GM21737 (cell line): ENCODE measurements around the gene SCN2A.
"Not testable (repeated sequence)": the region's sequence is repeated elsewhere in the genome, so short reads cannot be mapped to it uniquely, and the experiment has no call there.

ENCODE experiments used
- ATAC-seq: cut with Tn5 transposase; IDR thresholded peaks from one replicate; pipeline ENCODE4 v1.9.1; 2021; ENCODE audit warnings: mild to moderate bottlenecking, moderate library complexity; ENCODE audit not compliant: unreplicated experiment

SCN2A gene

GRCh38 chr2:165312999-165313398 is 73.8 kb downstream of the SCN2A start:
- no peak for ATAC-seq

GRCh38 chr2:165313509-165313908 is 74.3 kb downstream of the SCN2A start:
- no peak for ATAC-seq

DNA sequence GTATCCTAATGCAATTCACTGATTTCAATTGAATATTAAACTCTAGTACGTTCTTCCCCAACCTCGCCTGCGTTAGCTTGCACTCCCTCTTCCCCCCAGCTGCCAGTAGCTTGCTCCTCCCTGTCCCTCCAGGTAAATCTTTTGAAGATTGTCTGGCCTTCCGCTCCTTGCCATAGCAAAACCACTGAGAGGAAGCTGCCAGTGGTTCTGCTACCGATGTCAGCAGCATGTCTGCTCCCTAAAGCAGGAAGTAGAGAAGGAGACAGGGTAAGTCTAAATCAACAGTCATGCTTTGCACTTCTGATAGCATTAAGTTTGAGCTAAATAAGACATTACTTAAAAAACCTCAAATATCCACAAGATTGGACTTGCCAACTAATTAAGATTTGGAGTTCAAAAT is 89.1 kb downstream of the SCN2A start:
- ATAC-seq = no peak

DNA sequence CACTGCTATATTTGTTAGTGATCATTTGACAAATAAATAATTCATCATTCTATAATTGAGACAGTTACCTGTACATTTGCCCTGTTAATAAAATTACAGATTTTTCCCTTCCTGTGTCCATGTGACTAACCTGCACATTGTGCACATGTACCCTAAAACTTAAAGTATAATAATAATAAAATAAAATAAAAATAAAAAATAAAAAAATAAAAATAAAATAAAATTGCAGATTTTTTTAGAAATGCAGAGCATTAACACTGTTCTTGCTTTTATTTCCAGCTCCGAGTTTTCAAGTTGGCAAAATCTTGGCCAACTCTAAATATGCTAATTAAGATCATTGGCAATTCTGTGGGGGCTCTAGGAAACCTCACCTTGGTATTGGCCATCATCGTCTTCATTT is 105.1 kb downstream of the SCN2A start:
- ATAC-seq = not testable (repeated sequence)

DNA sequence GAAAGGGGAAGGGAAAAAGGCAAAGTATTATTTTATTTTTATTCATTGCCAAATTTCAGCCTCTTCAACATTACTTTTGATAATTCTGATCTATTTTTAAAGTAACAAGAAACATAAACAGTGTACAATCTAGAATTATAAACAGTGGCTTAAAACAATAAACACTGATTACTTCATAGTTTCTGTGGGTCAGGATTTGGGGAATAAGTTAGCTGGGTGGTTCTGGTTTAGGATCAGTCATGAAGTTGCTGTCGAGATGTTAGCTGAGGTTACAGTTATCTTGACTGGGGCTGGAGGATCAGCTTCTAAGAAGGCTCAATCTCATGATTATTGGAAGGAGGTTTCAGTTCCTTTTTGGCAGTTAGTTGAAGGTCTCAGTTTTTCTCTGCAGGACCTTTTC is 109.2 kb downstream of the SCN2A start:
- ATAC-seq = no peak

DNA sequence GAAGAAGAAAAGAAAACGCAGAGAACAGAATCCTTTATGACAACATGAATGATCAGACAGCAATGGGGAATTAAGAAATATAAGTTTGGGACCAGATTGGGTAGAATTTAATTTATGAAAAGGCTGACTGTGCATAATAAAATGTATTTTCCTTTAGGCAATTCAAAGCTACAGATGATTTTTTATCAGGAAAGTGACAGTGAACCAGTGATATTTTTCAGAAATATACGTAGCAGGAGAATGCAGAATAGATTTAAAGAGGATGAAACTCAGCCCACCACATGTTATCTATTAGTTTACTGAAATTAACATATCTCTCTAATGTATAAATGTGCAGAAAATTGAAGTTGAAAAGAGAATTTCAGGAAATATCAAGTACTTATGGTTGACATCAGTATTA is 110.0 kb downstream of the SCN2A start:
- ATAC-seq = no peak

DNA sequence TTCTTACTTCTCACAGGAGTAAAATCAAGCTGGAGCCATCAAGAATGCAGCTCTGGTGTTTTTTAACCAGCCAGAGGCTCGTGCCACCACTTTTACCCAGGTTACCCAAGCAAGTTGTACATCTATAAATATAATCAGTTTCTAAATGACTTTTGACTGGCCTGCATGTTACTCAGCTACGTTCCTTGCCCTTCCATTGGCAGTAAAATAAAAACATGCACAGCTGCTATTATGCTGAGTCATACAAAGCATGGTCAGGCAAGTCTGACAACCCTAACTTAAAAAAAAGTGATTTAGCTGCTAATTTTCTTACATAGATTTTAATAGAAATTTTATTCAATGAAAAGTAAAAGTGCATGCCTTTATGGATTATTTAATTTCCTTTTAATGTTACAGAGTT is 118.5 kb downstream of the SCN2A start:
- peak; percentile 92 for ATAC-seq

- ATAC-seq = no peak
Measured at GRCh38 chr2:165361514-165361913, 122.3 kb downstream of the SCN2A start.

- no peak for ATAC-seq
Measured at GRCh38 chr2:165369131-165369897, 130.1 kb downstream of the SCN2A start.

DNA sequence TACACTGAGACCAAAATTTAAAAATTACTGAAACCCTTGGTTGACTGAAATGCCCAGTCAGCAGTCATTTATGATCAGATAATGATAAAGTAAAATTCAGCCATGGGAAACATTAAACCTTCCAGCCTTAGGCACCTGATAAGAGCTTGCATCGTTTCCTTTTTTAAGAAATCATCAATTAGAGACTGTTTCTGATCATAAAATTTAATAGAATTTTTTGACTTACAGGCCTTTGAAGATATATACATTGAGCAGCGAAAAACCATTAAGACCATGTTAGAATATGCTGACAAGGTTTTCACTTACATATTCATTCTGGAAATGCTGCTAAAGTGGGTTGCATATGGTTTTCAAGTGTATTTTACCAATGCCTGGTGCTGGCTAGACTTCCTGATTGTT is 130.7 kb downstream of the SCN2A start:
- ATAC-seq = no peak

- ATAC-seq = no peak
Measured at GRCh38 chr2:165371356-165371755, 132.1 kb downstream of the SCN2A start.

- ATAC-seq = no peak
Measured at GRCh38 chr2:165373278-165374010, 134.2 kb downstream of the SCN2A start.

- ATAC-seq = no peak
Measured at GRCh38 chr2:165376571-165376975, 137.4 kb downstream of the SCN2A start.

DNA sequence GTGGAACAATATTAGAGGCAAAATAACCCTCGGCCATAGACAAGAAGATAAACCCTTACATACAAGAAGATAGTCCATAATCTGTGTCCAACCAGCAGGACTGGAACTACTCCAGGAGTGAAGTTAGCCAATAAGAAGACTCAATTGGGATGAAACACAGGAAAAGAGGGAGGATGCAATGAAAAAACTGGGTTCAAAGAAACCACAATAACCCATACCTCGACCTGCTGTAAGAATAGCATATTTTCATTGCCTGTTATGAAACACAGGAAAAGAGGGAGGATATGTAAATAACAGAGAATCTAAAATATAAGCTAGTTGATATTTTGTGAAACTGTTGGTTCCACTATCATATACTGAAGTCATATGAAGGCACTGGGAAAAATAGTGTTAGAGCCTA is 143.1 kb downstream of the SCN2A start:
- no peak for ATAC-seq

GRCh38 chr2:165390875-165391274 is 151.7 kb downstream of the SCN2A start:
- no peak for ATAC-seq

DNA sequence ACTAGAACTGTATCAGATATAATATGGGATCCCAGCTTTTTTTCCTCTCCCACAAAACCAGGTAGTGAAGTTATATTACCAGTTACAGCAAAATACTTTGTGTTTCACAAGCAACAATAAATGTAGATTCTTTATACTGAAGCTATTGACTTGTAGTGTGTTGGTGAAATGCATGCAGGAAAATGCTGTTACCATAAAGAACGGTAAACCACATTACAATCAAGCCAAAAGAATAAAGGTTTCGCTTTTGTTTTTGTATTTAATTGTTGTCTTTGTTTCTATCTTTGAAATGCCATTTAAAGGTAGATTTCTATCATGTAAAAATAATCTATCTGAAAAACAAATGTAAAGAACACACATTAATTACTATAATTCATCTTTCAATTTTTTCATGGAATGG is 152.6 kb downstream of the SCN2A start:
- ATAC-seq = no peak

DNA sequence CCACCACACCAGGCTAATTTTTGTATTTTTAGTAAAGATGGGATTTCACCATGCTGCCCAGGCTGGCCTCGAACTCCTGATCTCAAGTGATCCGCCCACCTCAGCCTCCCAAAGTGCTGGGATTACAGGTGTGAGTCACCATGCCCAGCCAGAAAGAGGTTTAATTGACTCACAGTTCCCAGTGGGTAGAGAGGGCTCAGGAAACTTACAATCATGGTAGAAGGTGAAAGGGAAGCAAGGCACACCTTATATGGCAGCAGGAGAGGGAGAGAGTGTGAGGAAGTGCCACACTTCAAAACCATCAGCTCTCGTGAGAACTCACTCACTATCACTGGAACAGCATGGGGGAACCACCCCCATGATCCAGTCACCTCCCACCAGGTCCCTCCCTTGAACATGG is 159.4 kb downstream of the SCN2A start:
- not testable (repeated sequence) for ATAC-seq

- ATAC-seq = no peak
Measured at GRCh38 chr2:165401285-165401852, 162.2 kb downstream of the SCN2A start.

GRCh38 chr2:165402162-165402561 is 162.9 kb downstream of the SCN2A start:
- no peak for ATAC-seq

DNA sequence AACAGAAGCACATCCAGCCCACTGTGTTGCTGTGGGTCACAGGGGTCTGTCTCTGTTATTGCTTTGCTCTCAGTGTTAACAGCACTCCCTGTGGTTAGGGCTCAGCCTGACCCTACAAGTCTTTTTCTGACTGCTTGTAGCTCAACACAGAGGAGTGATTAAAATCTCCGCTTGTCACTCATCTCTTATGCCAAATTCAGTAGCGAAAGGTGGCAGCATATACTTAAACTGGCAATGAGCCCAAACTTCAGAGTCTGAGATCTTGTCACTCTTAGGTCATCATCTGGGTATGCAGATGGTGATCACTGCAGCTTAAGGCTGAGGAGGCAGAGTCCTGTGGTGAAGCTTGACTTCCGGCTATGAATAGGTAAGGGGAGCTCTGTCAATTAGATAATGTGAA is 167.0 kb downstream of the SCN2A start:
- no peak for ATAC-seq

DNA sequence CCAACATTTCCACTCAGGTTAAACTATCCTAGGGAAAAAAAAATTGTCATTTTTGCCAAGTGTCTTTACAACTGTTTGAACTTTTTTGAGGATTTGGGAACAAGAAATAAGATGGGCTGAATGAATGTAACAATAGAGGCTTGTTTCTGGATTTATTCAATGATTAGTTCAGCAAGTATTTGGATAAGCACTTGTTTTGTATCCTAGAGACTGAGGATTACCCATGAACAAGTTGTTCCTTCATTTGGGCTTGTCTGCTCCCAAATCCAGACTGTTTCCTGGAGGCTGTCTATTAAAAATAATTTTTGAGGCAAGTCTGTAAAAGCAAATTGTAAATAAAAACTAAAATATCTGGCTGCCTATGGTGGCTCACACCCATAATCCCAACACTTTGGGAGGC is 168.3 kb downstream of the SCN2A start:
- ATAC-seq = no peak

GRCh38 chr2:165408186-165408585 is 169.0 kb downstream of the SCN2A start:
- no peak for ATAC-seq
